H9 (cell line): ENCODE measurements around the gene BAIAP2. TPM values are rescaled to one million over a fixed set of nuclear protein-coding genes. Genes with fewer than 3 reads are reported as not detected.

Experiments used
- DNase-seq: peaks from one replicate; pipeline ENCODE4 v3.0.0-alpha.2; 2017
- H2AFZ ChIP-seq: one replicate; pipeline ENCODE4 v1.6.1; 2013; ENCODE audit warnings: mild to moderate bottlenecking, low read length, control low read depth, moderate library complexity
- H2AK5ac ChIP-seq: 2 replicates; pipeline ENCODE4 v1.6.1; 2013; ENCODE audit warnings: low read length, control low read depth, mixed read lengths; ENCODE audit not compliant: insufficient read length
- H2BK120ac ChIP-seq: one replicate; pipeline ENCODE4 v1.6.1; 2013; ENCODE audit warnings: low read depth, mild to moderate bottlenecking, low read length, control low read depth, inconsistent platforms; ENCODE audit not compliant: poor library complexity, severe bottlenecking
- H2BK12ac ChIP-seq: 2 replicates; pipeline ENCODE4 v1.6.1; 2013; ENCODE audit warnings: low read length, control low read depth, mixed read lengths, low read depth; ENCODE audit not compliant: insufficient read length
- H2BK15ac ChIP-seq: 2 replicates; pipeline ENCODE4 v1.6.1; 2013; ENCODE audit warnings: low read depth, low read length, control low read depth
- H2BK20ac ChIP-seq: one replicate; pipeline ENCODE4 v1.6.1; 2013; ENCODE audit warnings: low read depth, mild to moderate bottlenecking, low read length, control low read depth, inconsistent platforms; ENCODE audit not compliant: poor library complexity, severe bottlenecking
- H2BK5ac ChIP-seq: 2 replicates; pipeline ENCODE4 v1.6.1; 2013; ENCODE audit warnings: low read length, control low read depth, mixed read lengths; ENCODE audit not compliant: insufficient read length
- H3K14ac ChIP-seq: 2 replicates; pipeline ENCODE4 v1.6.1; 2013; ENCODE audit warnings: low read length, control low read depth; ENCODE audit not compliant: insufficient read depth
- H3K18ac ChIP-seq: 2 replicates; pipeline ENCODE4 v1.6.1; 2013; ENCODE audit warnings: low read depth, mild to moderate bottlenecking, mixed read lengths, low read length, control low read depth; ENCODE audit not compliant: insufficient read length
- H3K23ac ChIP-seq: 2 replicates; pipeline ENCODE4 v1.6.1; 2013; ENCODE audit warnings: low read length, control low read depth, mixed read lengths, low read depth; ENCODE audit not compliant: insufficient read length
- H3K23me2 ChIP-seq: 2 replicates; pipeline ENCODE4 v1.6.1; 2013; ENCODE audit warnings: low read depth, mild to moderate bottlenecking, mixed read lengths, low read length, control low read depth; ENCODE audit not compliant: insufficient read length, poor library complexity, severe bottlenecking
- H3K27ac ChIP-seq: 2 replicates; pipeline ENCODE4 v1.5.1; 2013; ENCODE audit warnings: low read length, control low read depth, mixed read lengths, low read depth; ENCODE audit not compliant: insufficient read length
- H3K27me3 ChIP-seq: 2 replicates; pipeline ENCODE4 v1.6.1; 2013; ENCODE audit warnings: low read length, control low read depth, inconsistent platforms; ENCODE audit not compliant: insufficient read depth
- H3K4ac ChIP-seq: 2 replicates; pipeline ENCODE4 v1.6.1; 2013; ENCODE audit warnings: low read depth, mild to moderate bottlenecking, control low read depth, inconsistent platforms, low read length, moderate library complexity
- H3K4me1 ChIP-seq: 2 replicates; pipeline ENCODE4 v1.6.1; 2013; ENCODE audit warnings: low read length, control low read depth, inconsistent platforms; ENCODE audit not compliant: insufficient read depth
- H3K4me2 ChIP-seq: 2 replicates; pipeline ENCODE4 v1.6.1; 2013; ENCODE audit warnings: low read length, control low read depth, mixed read lengths; ENCODE audit not compliant: insufficient read length, insufficient read depth
- H3K56ac ChIP-seq: 2 replicates; pipeline ENCODE4 v1.6.1; 2013; ENCODE audit warnings: low read depth, mild to moderate bottlenecking, mixed read lengths, low read length, control low read depth; ENCODE audit not compliant: insufficient read length
- H3K79me1 ChIP-seq: 2 replicates; pipeline ENCODE4 v1.6.1; 2013; ENCODE audit warnings: low read depth, mild to moderate bottlenecking, moderate library complexity, low read length, control low read depth, inconsistent platforms; ENCODE audit not compliant: insufficient read depth, poor library complexity, severe bottlenecking
- H3K79me2 ChIP-seq: 2 replicates; pipeline ENCODE4 v1.6.1; 2013; ENCODE audit warnings: low read length, control low read depth, inconsistent platforms; ENCODE audit not compliant: insufficient read depth
- H3K9ac ChIP-seq: 2 replicates; pipeline ENCODE4 v1.6.1; 2013; ENCODE audit warnings: low read length, control low read depth, mixed read lengths; ENCODE audit not compliant: insufficient read length; ENCODE audit errors: extremely low read depth
- H3K9me3 ChIP-seq: one replicate; pipeline ENCODE4 v1.6.1; 2013; ENCODE audit warnings: low read depth, low read length, inconsistent platforms; ENCODE audit not compliant: control insufficient read depth
- H3T11ph ChIP-seq: one replicate; pipeline ENCODE4 v1.6.1; 2013; ENCODE audit warnings: mild to moderate bottlenecking, low read length, control low read depth, inconsistent platforms
- H4K20me1 ChIP-seq: one replicate; pipeline ENCODE4 v1.6.1; 2013; ENCODE audit not compliant: control insufficient read depth, insufficient read length, insufficient read depth
- H4K5ac ChIP-seq: 2 replicates; pipeline ENCODE4 v1.6.1; 2013; ENCODE audit warnings: low read depth, mild to moderate bottlenecking, mixed read lengths, low read length, control low read depth; ENCODE audit not compliant: insufficient read length
- H4K8ac ChIP-seq: replicated peaks from 2 replicates; pipeline ENCODE4 v1.6.1; 2013; ENCODE audit warnings: low read length, control low read depth, mixed read lengths, low read depth; ENCODE audit not compliant: insufficient read length
- H4K91ac ChIP-seq: 2 replicates; pipeline ENCODE4 v1.6.1; 2013; ENCODE audit warnings: low read depth, mild to moderate bottlenecking, moderate library complexity, mixed read lengths, low read length, control low read depth; ENCODE audit not compliant: insufficient read length
- H3K27ac Mint-ChIP-seq, 3 experiments: 2 replicates in 2 of 3; 3 replicates in 1 of 3; pipeline ENCODE4 v1.8.0; 2020 to 2021; ENCODE audit warnings: mixed read lengths in 3 of 3, mild to moderate bottlenecking in 1 of 3, moderate library complexity in 1 of 3
- H3K27me3 Mint-ChIP-seq: 2 replicates; pipeline ENCODE4 v1.8.0; 2021; ENCODE audit warnings: low read depth, mild to moderate bottlenecking, moderate library complexity, mixed read lengths
- H3K36me3 Mint-ChIP-seq, 3 experiments: 2 replicates in 2 of 3; 3 replicates in 1 of 3; pipeline ENCODE4 v1.8.0; 2020 to 2021; ENCODE audit warnings: low read depth in 3 of 3, mixed read lengths in 3 of 3; ENCODE audit not compliant: insufficient read depth in 1 of 3
- H3K4me1 Mint-ChIP-seq, 2 experiments: 2 replicates each; pipeline ENCODE4 v1.8.0; 2020; ENCODE audit warnings: mixed read lengths in 2 of 2
- H3K4me3 Mint-ChIP-seq, 2 experiments: 2 replicates in 1 of 2; 3 replicates in 1 of 2; pipeline ENCODE4 v1.8.0; 2020 to 2021; ENCODE audit warnings: mild to moderate bottlenecking in 2 of 2, mixed read lengths in 2 of 2, moderate library complexity in 1 of 2
- H3K9me3 Mint-ChIP-seq, 2 experiments: 2 replicates in 1 of 2; 3 replicates in 1 of 2; pipeline ENCODE4 v1.8.0; 2020; ENCODE audit warnings: mild to moderate bottlenecking in 2 of 2, mixed read lengths in 2 of 2, moderate library complexity in 1 of 2
- WGBS: extraction: QIAGEN DNeasy Blood & Tissue Kit; methylation state at CpG from one replicate; pipeline ENCODE4 v1.1.7; 2013; ENCODE audit warnings: missing lambda C conversion rate, low lambda C conversion rate, mixed read lengths; ENCODE audit not compliant: insufficient read length; ENCODE audit errors: extremely low coverage; 5-methylcytosine and 5-hydroxymethylcytosine counted together
- total RNA-seq: library from RNA; stranded (reverse); gene quantifications from 2 replicates; pipeline ENCODE4 v1.2.1, GENCODE V29; 2021
- TF ChIP-seq, protein P1 (sequence below): fragments of 200-600 bp; sonication (generic); conservative IDR thresholded peaks from 3 replicates; pipeline ENCODE4 v1.8.0; 2021; ENCODE audit warnings: antibody characterized with exemption, mild to moderate bottlenecking

Gene BAIAP2
- total RNA-seq, 1 experiment from 2014 or later = 27.8 TPM

DNA sequence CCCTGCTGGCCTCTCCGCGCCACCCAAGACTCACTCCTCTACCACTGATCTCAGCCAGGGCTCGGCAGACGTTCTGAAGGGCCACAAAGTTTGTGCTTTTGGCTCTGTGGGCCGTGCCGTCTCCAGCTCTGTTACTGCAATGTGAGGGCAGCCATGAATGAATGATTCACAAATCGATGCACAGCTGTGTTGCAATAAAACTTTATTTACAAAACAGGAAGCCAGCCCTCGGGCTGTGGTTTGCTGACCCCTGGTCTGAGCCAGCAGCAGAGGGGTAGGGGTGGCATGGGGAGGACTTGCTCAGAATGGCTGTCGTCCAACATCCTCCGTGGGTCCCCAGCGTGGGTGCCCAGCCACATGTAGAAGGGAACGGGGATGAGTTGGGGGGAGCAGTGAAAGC, 67.4 kb downstream of the BAIAP2 start:
- Histone ChIP-seq H3K23me2 (peaks cover 3% of the 10 kb centered on the region), H3K56ac (no peak overlapping the region), H3K9ac (no peak overlapping the region), H3K14ac (no peak overlapping the region), H2BK120ac (no peak overlapping the region), H3K4ac (no peak overlapping the region), H4K91ac (no peak overlapping the region), H2BK12ac (no peak overlapping the region), H3K27ac (no peak overlapping the region), H3K4me1 (no peaks in the 10 kb centered on the region), H3K9me3 (no peaks in the 10 kb centered on the region), H3T11ph (no peak overlapping the region), H2BK20ac (no peak overlapping the region), H4K8ac (no peak overlapping the region), H3K79me1 (no peaks in the 10 kb centered on the region), H4K20me1 (no peaks in the 10 kb centered on the region), H3K23ac (no peak overlapping the region), H2AK5ac (no peak overlapping the region), H3K27me3 (no peaks in the 10 kb centered on the region), H3K79me2 (no peaks in the 10 kb centered on the region), H4K5ac (no peak overlapping the region), H3K4me2 (no peak overlapping the region), H2AFZ (no peak overlapping the region), H2BK5ac (no peak overlapping the region), H3K18ac (no peak overlapping the region), H2BK15ac (no peak overlapping the region)
- DNase-seq = no peak
- Mint-ChIP-seq H3K36me3 (no peaks in the 10 kb centered on the region; a peak in 2 of 7 replicates), H3K27me3 (no peaks in the 10 kb centered on the region), H3K4me3 (no peak overlapping the region), H3K4me1 (peaks cover 2% of the 10 kb centered on the region in 2 experiments; a peak in 3 of 4 replicates), H3K9me3 (no peaks in the 10 kb centered on the region; a peak in 1 of 5 replicates), H3K27ac (no peak overlapping the region; a peak in 1 of 7 replicates)
- TF ChIP-seq, protein P1, sequence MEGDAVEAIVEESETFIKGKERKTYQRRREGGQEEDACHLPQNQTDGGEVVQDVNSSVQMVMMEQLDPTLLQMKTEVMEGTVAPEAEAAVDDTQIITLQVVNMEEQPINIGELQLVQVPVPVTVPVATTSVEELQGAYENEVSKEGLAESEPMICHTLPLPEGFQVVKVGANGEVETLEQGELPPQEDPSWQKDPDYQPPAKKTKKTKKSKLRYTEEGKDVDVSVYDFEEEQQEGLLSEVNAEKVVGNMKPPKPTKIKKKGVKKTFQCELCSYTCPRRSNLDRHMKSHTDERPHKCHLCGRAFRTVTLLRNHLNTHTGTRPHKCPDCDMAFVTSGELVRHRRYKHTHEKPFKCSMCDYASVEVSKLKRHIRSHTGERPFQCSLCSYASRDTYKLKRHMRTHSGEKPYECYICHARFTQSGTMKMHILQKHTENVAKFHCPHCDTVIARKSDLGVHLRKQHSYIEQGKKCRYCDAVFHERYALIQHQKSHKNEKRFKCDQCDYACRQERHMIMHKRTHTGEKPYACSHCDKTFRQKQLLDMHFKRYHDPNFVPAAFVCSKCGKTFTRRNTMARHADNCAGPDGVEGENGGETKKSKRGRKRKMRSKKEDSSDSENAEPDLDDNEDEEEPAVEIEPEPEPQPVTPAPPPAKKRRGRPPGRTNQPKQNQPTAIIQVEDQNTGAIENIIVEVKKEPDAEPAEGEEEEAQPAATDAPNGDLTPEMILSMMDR = no peak
- WGBS = no CpG with 5 or more reads among the region's 12 CpGs
